ENCODE results near the gene NEUROD4. TPM values are rescaled to one million over a fixed set of nuclear protein-coding genes. Genes with fewer than 3 reads are reported as not detected.
A peak's percentile ranks its signal among the peaks of the same experiment; 100 is the strongest.

Gene NEUROD4
- total RNA-seq, 1 donor from 2014 or later = not detected

DNA sequence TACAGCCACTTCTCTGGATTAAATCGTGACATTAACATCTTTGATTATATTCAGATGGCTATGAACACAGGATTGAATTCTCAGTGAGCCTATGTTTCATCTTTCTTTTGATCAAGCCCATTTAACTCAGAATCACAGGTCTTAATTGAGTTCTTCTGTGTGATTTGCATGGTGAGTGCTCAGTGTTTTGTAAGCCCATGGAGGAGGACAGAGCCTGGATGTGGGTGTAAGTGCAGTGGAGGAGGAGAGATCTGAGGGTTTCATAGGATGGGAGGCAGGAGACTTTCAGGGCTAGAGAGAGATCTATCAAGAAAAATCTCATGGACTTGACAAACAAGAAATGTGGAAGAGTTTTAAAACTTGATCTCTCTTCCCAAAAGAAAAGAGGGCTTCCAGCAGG is 29.9 kb upstream of the NEUROD4 start:
- Mint-ChIP-seq H3K4me3 (no peak overlapping the region), H3K4me1 (peaks cover 66% of the 10 kb centered on the region), H3K36me3 (ENCODE audit: low read depth) (peaks cover 2% of the 10 kb centered on the region), H3K27me3 (no peaks in the 10 kb centered on the region), H3K27ac (peak overlapping the region; percentile 100), H3K9me3 (no peaks in the 10 kb centered on the region)
- POLR2A ChIA-PET = no interaction called here
- CTCF ChIA-PET = no interaction called here
- TF ChIP-seq, protein P1, sequence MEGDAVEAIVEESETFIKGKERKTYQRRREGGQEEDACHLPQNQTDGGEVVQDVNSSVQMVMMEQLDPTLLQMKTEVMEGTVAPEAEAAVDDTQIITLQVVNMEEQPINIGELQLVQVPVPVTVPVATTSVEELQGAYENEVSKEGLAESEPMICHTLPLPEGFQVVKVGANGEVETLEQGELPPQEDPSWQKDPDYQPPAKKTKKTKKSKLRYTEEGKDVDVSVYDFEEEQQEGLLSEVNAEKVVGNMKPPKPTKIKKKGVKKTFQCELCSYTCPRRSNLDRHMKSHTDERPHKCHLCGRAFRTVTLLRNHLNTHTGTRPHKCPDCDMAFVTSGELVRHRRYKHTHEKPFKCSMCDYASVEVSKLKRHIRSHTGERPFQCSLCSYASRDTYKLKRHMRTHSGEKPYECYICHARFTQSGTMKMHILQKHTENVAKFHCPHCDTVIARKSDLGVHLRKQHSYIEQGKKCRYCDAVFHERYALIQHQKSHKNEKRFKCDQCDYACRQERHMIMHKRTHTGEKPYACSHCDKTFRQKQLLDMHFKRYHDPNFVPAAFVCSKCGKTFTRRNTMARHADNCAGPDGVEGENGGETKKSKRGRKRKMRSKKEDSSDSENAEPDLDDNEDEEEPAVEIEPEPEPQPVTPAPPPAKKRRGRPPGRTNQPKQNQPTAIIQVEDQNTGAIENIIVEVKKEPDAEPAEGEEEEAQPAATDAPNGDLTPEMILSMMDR (IDR thresholded peaks at IDR 0.05) = no peak
- DNase-seq (no peak), ATAC-seq (ENCODE audit: low read depth) (no peak)
- intact Hi-C loops (cut with micrococcal nuclease) = loop anchor here (5.0 to 10.0 kb wide), 3 partner anchors 477 to 825 kb away; partner anchors contain the start of genes ORMDL2 and SARNP

DNA sequence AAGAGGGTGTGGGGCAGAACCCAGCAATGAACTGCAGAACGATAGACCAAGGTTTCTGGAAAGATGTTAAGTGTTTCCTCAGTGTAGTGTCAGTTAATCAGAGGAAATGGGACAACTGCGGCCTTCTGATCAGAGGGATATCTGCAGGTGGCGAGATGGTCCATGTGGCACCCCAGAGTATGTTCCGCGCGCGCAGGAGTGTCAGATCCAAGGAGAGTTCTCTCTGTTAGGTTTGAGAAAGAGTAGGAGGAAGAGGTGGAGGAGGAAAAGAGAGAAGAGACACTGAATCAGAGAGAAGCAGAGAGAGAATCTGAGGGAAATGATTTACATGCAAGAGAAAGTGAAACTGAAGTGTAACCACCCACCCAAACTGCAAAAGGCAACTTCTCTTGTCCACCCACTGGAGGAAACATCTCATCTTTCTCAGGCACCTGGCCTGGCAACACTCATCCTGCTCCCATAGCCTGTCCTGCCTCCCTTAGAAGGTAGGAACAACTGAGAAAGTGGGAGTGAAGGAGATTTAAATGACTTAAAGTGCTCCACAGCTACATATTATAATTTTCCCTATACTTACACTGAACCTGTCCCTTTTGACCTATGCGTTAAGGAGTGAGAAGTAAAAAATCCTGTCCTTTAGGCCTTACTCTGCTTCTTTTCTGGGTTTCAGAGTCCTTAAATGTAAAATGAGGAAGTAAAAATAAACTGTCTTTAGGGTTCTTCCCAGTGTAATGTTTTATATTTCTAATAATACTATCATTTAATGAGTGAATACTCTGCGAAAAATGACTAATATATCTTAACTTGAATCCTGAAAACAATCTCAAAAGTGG is 28.4 kb upstream of the NEUROD4 start:
- Mint-ChIP-seq H3K36me3 (ENCODE audit: low read depth) (no peaks in the 10 kb centered on the region), H3K4me3 (peak overlapping the region; percentile 86), H3K27ac (peak overlapping the region; percentile 100), H3K9me3 (no peaks in the 10 kb centered on the region), H3K27me3 (no peaks in the 10 kb centered on the region), H3K4me1 (peaks cover 54% of the 10 kb centered on the region)
- ATAC-seq (ENCODE audit: low read depth) = peak; percentile 73
- peak; percentile 27 for DNase-seq
- ChIA-PET CTCF (interaction anchor here (1.8 to 8.6 kb wide), 3 partner anchors 10 to 81 kb away, joined by 11 to 425 read pairs (median 12); no protein-coding TSS in a partner anchor), POLR2A (interaction anchor here (1.0 to 2.5 kb wide), 3 partner anchors 7 to 666 kb away, joined by 3 to 23 read pairs (median 10); partner anchors contain the start of gene TESPA1)
- intact Hi-C loops (cut with micrococcal nuclease) = loop anchor here (1.0 to 5.0 kb wide), 4 partner anchors 137 to 666 kb away; partner anchors contain the start of gene MUCL1
- TF ChIP-seq, protein P1 (IDR thresholded peaks at IDR 0.05) = no peak

DNA sequence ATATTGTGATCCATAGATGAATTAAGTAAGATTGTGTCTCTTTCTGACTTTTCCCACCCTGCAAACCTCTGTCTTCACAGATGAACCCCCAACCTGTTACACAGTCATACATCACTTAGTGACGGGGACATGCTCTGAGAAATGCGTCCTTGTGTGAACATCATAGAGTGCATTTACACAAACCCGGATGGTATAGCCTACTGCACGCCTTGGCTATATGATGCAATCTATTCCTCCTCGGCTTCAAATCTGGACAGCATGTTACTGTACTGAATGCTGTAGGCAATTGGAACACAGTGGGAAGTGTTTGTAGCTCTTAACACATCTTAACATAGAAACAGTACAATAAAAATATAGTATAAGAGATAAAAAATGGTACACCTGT is 27.8 kb upstream of the NEUROD4 start:
- ATAC-seq (ENCODE audit: low read depth) (peak; percentile 45), DNase-seq (no peak)
- Mint-ChIP-seq H3K27me3 (no peaks in the 10 kb centered on the region), H3K9me3 (no peaks in the 10 kb centered on the region), H3K4me1 (peaks cover 50% of the 10 kb centered on the region), H3K4me3 (peak overlapping the region; percentile 86), H3K36me3 (ENCODE audit: low read depth) (no peaks in the 10 kb centered on the region), H3K27ac (peak overlapping the region; percentile 100)
- intact Hi-C loops (cut with micrococcal nuclease) = loop anchor here (1.0 to 5.0 kb wide), 4 partner anchors 138 to 665 kb away; partner anchors contain the start of gene MUCL1
- CTCF ChIA-PET = interaction anchor here (0.8 to 8.6 kb wide), 11 partner anchors 8 to 242 kb away, joined by 3 to 425 read pairs (median 11); partner anchors contain the start of gene TESPA1
- TF ChIP-seq, protein P1 (IDR thresholded peaks at IDR 0.05) = no peak
- POLR2A ChIA-PET = interaction anchor here (1.0 to 2.5 kb wide), 5 partner anchors 8 to 665 kb away, joined by 3 to 23 read pairs (median 4); partner anchors contain the start of gene TESPA1

DNA sequence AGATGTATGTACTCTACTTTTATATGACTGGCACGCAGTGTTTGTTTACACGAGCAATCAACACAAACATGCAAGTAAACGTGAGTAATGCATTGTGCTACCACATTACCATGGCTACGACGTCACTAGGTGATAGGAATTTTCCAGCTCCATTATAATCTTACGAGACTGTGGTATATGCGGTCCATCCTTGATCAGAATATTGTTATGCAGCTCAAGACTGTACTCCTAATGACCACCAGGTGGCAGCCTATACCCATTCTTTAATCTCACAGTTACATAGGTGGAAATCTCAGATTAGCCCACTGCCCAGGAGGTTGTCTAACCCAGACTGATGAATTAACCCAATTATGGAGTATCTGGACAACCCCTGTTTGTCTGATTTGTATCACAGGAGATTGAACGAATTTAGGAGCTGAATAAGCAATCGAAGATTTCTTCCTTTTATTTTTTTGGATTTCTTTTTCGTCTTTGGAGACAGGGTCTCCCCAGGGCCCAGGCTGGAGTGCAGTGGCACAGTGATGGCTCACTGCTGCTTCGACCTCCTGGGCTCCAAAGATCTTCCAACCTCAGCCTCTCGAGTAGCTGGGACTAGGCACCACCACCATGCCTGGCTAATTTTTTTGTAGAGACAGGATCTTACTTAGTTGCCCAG is 26.5 kb upstream of the NEUROD4 start:
- Mint-ChIP-seq H3K27ac (no peak overlapping the region), H3K4me3 (no peak overlapping the region), H3K9me3 (no peaks in the 10 kb centered on the region), H3K4me1 (peaks cover 43% of the 10 kb centered on the region), H3K27me3 (no peaks in the 10 kb centered on the region), H3K36me3 (ENCODE audit: low read depth) (no peaks in the 10 kb centered on the region)
- ChIA-PET CTCF (interaction anchor here (0.7 to 8.6 kb wide), 21 partner anchors 8 to 397 kb away, joined by 3 to 425 read pairs (median 6); partner anchors contain the start of gene TESPA1), POLR2A (interaction anchor here (1.2 to 2.5 kb wide), 4 partner anchors 8 to 80 kb away, joined by 3 to 23 read pairs (median 7); partner anchors contain the start of gene TESPA1)
- TF ChIP-seq, protein P1 (IDR thresholded peaks at IDR 0.05) = peak; percentile 75
- intact Hi-C loops (cut with micrococcal nuclease) = loop anchor here (1.0 to 5.0 kb wide), 7 partner anchors 9 to 664 kb away; partner anchors contain the start of gene TESPA1
- DNase-seq (no peak), ATAC-seq (ENCODE audit: low read depth) (peak; percentile 68)

Measured in activated B cell treated with CpG ODN at 0.5 μM for 24 hours (primary cell).